ENCODE results near the gene EDN3. TPM values are rescaled to one million over a fixed set of nuclear protein-coding genes. Genes with fewer than 3 reads are reported as not detected.

Gene EDN3
- total RNA-seq, 1 donor from 2014 or later: 7.7 TPM

DNA sequence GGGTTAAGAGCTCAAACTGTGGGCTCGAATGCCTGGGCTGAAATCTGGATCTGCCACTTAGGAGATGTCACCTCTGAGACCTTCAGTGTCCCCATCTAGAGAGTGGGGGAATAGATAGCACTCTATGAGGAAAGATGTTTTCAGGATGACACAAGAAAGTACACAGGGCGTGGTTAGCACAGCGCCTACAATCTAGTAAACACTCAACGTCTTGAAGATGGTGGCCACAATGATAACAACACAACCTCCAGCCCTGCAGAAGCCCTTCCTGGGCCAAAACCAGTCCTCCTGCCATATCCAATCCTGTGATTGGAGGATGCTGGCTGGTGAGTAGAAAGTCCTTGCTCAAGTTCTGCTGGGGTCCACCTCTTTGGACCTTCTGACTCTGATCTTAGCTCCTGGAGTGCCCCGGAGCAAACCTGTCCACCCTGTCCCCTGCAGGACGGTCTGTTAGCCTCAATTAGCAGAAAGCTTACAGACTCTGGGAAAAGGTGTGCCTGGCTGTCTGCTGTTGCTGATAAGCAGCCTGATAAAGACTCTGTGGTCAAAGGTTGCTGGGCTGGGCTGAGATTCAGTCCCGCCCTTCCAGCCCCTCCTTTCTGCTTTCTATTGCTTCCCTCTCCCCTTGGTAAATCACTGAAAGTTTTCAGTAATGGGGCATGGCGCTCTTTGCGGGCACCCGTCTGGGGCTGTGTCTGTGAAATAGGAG lies 8.2 kb downstream of the EDN3 start:
- DNase-seq (ENCODE audit: low spot score): no peak

DNA sequence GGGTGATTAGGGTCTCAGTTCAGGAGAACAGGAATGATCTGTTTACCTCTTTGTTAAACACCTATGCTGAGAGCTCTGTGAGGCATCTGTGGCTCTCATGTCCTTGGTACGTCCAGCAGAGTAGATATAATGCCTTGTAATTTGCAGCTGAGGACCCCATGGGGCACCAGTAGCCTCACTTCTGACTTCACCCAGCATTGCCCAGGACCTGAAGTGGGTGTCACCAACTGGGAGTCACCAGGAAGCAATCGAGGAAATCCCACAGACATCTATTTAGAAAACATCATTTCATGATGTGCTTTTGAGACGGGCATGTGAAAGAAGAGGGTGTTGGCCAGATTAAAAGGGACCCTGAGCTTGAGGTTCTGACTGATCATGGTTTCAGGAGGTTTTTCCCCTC lies 8.8 kb downstream of the EDN3 start:
- no peak for DNase-seq (ENCODE audit: low spot score)

DNA sequence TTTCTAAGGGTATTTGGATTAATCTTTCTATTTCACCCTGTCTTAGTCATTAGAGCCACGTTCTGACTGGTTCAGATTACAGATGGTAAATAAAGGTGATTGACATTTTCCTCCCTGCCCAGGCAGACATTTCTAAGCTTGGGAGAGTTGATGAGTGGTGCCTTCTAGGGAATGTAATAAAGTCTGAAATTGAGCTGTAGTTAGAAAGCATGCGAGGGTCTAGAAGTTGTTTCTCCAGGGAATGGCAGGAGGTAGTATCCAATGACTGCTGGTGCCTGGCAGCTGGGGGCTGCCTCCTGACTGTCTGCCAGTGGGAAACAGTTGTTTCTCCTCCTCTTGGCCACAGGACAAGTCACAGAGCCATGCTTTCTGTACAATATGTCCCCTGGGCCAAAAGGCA lies 14.6 kb downstream of the EDN3 start:
- no peak for DNase-seq (ENCODE audit: low spot score)

DNA sequence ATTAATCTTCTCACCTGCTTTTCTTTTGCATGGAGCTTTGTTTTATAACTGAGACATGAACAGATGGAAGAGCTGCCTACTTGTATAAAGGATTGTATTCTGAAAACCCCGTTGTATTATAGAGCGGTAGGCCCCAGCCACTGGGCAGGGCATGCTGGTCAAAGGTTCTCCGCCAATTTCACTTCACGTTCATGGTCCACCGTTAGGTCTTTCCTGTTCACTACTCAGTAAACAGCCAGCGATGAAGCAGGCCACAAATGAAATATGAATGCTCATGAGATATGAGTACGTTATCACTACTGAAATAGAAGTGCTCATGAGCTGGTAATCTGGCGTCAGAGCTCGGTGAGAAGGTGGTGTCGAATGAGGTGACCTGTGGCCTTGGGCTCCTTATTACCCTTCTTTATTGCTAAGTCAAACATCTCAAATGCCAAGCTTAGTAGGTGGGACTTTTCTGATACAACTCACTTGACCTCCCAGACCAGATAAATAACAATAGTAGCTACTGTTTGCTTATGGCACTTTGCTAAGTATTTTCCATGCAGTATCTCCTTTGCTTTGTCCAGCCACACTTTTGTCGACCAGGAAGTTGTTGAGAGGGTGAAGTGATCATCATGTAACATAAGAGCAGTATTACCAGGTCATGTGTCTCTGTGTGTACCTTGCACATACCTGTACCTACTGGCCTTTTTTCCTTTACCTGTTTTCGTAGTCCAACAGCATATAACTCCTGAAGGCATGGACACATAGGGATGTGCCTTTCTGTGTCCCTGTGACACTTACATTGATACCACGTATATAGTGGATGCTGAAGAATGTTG lies 16.7 kb downstream of the EDN3 start:
- DNase-seq (ENCODE audit: low spot score): no peak

DNA sequence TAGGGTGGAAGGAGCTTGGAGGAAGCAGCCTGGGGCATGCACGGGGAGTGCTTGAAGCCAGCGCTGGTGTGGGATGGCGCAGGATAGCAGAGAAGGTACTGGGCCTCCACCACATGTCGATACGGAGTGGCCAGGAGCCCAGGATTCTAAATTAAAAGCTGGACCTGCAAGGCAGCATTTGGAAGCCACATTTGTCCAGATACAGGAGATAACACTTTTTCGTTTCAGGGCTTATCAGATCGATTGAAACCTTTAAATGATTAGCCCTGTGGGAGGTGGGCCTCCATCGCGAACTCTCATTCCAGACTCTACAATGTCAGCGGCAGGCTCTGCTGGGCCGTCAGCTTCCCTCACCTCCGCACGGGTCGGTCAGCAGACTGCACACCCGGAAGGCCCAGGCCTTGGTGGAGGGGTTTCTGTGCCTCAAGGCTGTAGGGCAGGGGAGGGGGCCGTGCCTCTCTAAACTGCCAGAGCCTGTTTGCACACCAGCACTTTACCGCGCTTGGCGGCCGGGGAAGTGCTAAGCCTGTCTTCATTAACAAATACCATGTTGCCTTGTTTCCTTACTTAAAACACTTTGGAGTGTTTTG lies 17.9 kb downstream of the EDN3 start:
- no peak for DNase-seq (ENCODE audit: low spot score)

DNA sequence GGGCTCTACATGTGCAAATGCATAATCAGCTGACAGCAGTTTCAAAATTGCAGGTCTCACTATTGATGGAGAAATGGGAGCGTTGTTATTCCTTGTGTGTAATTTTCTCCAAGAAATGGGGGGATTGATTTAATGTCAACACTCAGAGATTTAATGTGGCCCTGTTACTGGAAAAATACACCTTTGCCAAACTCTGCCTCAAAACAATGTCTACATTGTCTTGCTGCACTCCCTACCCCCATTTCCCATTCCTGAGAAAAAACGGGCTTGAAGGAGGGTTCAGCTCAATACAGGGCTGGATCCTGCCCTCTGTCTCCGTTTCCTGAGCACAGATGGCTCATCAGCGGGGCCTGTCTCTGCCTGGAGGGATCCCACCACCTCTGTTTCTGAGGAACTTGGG lies 18.4 kb downstream of the EDN3 start:
- DNase-seq (ENCODE audit: low spot score): no peak

DNA sequence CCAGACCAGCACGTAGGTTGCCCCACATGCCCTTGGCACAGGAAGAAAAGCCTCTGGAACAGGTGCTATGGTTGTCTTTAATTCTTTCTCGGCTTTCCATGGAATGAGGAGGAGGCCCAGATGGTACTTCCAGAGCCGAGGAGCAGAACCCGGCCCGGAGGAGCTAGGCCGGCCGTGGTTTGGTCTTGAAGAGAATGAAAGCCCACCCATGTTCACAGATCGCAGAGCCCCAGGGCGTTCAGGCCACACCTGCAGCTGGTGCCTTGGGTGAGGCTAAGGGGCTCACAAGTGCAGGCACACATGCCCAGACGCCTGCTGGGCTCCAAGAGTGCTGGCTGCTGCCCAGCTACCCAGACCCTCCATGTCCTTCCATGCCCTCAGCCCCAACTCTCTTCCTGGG lies 20.0 kb downstream of the EDN3 start:
- DNase-seq (ENCODE audit: low spot score): no peak

DNA sequence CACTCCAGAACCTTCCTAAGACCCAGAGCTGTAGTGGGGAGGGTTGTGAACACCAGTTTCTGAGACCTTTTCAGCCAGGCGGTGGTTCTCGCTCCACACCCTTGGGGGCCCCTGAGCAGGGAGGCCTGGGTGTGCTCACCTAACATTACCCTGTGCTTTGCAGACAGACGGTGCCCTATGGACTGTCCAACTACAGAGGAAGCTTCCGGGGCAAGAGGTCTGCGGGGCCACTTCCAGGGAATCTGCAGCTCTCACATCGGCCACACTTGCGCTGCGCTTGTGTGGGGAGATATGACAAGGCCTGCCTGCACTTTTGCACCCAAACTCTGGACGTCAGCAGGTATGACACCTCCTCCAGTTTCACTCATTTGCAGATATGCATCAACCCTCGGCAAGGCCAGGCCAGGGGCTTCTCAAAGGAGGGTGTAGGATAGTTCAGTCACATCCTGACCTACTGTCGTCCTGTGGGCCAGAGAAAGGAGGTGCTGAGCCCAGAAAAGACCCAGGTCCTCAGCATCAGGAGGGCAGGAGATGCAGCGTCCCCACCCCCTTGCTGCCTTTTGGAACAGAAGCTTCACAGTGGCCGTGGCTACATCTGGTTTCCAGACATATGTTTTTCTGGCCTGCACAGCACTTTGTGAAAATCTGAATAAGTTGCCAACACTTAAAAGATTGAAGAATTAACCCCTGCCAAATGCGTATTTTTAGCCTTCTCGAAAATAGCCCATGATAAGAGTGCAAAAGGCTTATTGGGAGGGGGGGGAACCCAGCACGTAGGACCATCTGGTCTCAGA lies 20.6 kb downstream of the EDN3 start:
- no peak for DNase-seq (ENCODE audit: low spot score)

DNA sequence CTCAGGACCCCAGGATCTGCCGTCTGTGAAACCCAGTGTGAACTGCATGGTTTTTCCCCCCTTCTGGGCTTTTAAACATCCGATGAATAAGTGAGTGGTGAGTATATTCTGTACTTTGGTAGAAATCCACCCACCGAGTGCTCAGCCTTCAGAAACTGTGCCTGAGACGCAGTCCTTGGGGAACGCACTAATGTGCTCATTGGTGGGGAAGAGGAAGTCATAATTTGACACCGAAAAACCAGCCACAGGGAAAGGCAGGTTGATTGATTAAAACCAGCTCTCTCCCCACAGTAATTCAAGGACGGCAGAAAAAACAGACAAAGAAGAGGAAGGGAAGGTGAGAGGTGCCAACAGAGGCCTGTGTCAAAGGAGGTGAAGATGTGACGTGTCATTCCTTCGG lies 21.7 kb downstream of the EDN3 start:
- DNase-seq (ENCODE audit: low spot score): no peak

DNA sequence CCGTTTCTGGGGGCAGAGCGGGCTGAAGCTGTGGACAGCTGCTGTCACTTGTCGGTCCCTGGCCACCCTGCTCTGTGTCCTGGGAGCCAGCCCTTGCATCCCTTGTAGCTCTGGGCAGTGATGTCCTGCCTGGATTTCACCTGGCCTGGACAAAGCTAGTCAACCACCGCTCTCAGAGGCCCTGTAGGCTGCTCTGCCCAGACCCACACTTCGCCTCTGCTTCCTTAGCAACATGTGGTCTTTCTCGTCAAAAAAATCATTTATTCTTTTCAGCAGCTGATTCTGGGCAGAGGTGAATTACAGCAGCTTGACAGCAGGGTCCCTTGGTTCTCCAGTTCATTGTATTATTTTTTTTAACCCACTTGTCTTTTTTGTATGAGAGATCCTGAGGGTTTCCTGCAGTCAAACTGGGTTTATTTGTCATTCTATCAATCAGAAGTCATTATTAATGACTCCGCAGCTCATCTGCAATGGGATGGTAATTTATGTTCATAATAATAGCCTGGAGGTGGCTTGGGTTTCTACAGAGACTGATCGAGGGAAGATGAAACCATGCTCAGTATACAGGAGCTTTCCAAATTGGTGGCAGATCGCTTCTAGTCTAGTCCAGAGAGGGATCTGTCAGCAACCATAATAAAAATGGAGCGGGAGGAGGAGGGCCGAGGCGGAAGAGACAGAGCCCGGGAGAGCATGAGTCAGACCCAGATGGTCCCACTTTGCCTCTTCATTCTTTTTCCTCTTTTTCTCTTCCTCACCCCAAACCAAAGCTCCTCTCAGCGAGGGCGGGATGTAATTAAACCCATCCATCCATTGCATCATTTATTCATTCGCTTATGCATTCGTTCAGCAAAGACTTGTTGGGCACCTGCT lies 22.4 kb downstream of the EDN3 start:
- no peak for DNase-seq (ENCODE audit: low spot score)

DNA sequence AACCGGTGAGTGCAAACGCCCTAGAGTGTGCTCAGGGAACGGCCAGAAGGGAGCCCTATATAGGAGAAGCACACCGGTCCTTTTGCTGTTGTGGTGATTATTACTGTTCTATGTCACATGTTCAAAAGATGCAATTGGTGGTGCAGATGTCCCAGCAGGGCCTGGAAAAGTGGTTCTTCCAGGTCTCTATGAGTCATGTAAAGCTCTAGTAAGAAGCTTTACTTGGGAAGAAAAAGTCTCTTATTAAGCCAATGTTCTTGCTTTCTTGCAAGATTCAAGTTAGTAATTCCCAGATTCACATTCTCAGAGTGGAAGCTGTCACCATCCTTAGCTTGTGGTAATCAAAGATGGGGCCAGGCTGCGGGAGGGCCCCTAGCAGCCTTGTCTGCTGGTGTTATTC lies 23.3 kb downstream of the EDN3 start:
- no peak for DNase-seq (ENCODE audit: low spot score)

DNA sequence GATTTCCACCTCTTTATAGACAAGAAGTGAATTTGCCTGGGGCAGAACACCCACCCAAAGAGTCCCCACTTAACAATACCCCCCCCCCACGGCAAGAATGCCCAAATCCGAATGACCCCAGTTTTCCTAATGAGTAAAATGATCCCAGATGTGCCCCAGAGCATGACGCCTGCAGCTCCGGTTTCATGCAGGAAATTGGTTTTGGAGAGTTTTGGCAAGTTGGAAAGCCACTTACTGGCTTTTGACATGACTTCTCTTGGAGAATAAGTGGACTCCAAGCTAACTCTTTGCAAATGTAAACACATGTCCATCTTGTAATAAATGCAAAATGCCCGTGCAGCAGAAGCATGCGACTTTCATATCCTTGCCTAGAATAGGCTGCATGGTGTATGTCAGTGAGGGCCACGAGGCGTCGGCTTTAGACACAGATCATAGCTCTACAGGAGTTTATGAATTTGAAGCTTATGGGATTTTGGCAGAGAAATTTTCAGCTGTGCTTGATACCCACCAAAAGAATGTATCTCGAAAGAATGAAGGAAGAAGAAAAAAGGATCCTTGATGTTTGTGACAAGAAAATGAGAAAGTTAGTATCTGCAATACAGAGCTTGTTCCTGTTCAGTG lies 24.2 kb downstream of the EDN3 start:
- DNase-seq (ENCODE audit: low spot score): no peak

DNA sequence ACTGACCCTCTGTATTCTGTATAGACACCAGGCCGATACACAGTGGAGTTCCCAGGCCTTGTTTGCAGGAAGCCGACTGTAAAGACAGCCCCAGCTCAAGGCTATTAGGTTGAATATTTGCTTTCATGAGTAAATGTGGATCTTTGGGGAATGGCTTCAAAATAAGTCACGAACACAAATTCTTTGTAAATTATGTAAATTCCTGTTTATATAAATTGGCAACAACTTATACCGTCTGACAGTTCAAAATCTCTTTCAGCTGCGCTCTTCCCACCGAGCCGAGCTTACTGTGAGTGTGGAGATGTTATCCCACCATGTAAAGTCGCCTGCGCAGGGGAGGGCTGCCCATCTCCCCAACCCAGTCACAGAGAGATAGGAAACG lies 24.7 kb downstream of the EDN3 start:
- DNase-seq (ENCODE audit: low spot score): no peak

DNA sequence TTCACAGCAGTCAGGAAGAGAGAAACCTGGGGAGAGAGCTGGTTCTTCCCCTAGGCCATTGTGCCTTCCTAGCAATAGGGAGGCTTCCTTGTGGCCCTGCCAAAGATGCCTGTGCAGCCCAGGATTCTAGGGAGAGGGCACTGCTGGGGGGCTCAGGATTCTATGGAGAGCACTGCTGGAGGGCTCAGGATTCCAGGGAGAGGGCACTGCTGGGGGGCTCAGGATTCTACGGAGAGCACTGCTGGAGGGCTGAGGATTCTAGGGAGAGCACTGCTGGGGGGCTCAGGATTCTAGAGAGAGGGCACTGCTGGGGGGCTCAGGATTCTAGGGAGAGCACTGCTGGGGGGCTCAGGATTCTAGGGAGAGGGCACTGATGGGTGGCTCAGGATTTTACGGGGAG lies 25.8 kb downstream of the EDN3 start:
- DNase-seq (ENCODE audit: low spot score): no peak

DNA sequence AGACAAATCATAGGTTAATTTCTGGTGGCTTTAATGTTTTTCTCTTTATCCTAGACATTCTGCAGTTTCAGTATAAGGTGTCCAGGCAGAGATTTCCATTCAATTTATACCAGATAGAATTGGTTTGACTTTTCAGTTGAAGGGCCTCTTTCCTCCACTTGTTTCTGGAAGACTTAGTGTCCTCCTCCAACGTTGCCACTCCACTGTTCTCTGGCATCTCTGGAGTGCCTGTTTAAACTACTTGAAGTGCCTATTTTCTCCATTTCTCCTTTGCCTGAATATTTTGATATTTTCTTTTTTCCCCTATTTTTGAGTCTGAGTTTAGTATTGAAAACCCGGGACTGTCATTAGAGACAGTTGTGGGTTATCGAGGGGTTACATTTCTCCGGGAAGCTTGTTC lies 27.7 kb downstream of the EDN3 start:
- no peak for DNase-seq (ENCODE audit: low spot score)

DNA sequence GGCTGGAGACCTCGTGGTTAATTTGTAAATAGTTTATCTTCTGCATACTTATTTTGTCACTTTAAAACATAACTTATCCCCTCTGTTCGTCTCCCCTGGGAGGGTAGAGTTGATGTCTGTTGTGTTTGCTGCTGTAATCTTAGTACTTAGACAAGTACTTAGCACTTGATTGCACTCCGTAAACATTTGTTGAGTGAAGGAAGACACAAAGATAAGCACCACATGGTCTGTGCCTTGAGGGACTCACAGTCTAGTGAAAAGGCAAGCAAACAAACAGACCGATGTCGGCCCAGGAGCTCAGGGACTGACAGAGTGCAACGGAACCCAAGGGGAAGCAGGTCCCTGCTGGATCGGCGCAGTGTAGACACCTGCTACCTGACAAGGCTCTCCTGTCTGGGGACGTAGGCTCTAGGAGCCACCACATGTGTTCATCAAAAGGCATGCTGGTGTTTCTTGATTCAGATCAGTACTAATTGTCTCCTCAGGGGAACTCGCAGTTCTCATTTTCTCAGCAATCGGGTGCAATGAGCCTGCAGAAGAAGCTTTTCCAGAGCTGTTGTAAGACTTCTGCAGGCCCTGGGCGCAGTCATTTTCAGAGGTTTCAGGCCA lies 31.4 kb downstream of the EDN3 start:
- no peak for DNase-seq (ENCODE audit: low spot score)

DNA sequence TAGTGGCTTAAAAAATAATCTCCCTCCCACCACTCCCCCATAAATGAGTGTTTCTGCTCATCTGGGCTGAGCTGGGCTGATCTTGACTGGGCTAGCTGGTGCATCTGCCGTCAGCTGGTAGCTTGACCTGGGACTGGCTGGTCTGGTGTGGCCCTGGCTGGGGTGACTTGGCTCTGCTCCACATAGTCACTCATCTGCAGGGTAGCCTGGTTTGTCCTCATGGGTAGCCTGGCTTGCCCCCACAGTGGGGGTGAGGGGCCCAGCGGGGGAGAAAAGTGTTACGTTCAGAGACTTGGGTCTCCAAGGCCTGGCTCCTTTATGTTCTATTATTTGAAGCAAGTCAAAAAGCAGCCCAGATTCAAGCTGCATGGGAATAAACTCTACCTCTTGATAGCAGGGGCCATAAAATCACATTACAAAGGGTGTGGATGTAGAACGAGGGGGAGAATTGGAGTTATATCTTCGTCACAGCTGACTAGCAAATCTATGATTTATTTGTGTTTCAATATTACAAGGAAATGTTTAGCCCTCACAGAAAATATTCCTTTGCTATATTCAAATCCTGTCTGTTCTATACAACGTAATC lies 32.9 kb downstream of the EDN3 start:
- DNase-seq (ENCODE audit: low spot score): no peak

DNA sequence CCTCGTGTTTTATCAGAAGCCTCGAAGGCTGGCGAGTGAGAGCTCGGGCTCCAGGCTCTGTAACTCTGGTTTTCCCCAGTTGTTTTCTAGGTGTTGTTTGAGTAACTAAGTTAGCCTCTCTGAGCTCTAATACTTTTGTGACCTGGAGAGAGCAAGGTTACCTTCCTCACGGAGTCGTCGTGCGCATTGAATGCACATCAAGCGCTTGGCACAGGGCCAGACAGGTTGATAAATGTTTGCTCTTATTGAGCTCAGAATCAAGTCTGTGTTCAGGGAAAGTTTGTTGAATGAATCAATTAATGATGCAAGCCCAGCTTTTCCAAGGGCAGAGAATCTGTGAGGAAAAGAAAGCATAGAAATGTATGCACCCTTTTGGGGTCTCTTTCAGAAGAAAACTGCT lies 33.5 kb downstream of the EDN3 start:
- DNase-seq (ENCODE audit: low spot score): peak; percentile 55

DNA sequence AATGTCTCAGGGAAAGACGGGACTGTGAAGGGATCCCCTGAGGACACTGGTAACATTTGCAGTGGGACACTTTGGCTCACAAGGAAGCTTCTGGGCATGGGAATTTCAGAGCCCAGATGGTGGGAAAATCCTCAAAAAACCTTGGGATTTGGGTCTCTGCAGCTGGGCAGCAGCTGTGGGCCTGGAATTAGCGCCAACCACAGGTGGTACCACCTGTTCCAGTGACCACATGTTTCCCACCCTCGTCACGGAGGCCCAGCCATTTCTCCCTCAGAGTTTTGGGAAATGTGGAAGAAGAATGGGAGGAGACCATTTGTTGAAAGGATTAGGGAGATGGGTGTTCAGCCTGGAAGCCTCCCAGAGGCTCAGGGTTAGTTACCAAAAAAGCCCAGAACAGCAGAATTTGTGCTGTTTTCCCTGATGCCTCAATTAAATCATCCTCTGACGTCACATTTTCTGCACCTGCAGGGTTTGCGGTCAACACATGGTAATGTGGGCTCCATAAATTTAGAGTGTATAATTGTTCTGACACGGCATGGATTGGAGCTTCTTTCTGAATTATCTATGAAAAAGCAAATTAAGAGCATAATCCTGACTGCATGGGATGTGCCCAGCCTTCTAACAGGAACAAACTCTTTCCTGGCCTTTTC lies 34.4 kb downstream of the EDN3 start:
- DNase-seq (ENCODE audit: low spot score): no peak

DNA sequence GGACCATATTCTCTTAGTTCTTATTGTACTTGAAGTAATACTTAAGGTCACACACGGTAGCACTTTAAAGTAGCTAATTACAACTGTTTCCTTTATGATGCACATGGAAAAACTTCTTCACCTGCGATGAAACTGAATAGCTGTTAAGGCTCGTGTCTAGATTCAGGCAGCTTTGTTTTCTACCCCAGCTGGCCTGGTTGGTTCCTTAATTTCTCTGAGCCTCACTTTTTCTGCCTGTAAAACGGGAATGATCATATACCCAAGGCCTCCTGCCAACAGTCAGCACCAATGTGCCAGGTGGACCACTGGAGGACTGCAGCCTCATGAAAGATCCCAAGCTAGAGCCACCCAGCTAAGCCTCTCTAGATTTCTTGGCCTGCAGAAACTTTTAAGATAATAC lies 35.0 kb downstream of the EDN3 start:
- DNase-seq (ENCODE audit: low spot score): no peak

Measured in mucosa of gallbladder (tissue), 1 donor.